ENCODE measurements around the gene ALG12. TPM values are rescaled to one million over a fixed set of nuclear protein-coding genes. Genes with fewer than 3 reads are reported as not detected.

ALG12 gene
- total and polyA plus RNA-seq, 2 donors (not counting 1 experiment from before 2014, with no cell fraction given): 15.2 to 16.6 TPM

DNA sequence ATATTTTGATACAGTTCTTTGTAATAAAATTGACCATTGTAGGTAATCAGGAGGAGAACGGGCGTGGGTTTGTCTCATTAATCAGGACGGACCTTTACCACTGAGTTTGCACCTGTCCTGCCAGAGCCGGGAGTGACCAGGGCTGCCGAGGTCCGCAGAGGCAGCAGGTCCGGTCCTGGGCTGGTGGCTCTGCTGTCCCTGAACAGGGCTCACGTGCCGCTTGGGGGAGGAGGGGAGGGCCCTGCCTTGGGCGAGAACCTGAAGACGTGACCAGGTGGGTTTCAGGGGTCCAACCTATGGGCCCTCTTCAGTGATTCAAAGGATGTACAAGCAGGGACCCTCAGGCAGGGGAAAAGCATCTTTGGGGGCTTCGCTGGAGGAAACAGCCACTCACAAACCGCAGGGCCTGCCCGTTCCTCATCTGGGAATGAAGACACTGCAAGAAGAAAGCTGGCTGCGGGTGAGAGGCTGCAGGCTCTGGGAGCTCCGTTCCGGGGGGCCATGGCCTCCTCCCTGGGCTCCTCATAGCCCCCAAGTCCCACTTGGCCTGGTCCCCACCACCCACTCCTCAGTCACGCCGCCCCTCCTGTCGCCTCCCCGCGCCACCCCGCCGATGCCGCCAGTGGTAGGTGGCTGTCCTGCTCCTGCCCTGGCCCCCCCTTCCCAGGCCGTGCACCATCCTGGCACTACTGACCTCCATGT lies 9.4 kb upstream of the ALG12 start:
- 98% methylated on average over 24 of the region's 26 CpGs for WGBS (ENCODE audit: insufficient coverage)
- Histone ChIP-seq H2AFZ (ENCODE audit: insufficient read depth, low read depth, low read length, poor library complexity, severe bottlenecking) (no peak overlapping the region), H3K27ac (ENCODE audit: low read length in 2 of 2) (no peak overlapping the region), H4K20me1 (ENCODE audit: control insufficient read depth, insufficient read depth, low read length, poor library complexity, severe bottlenecking) (no peaks in the 10 kb centered on the region), H3K4me3 (ENCODE audit: control extremely low read depth in 1 of 5, extremely low read depth in 1 of 5, insufficient read depth in 1 of 5, low read depth in 2 of 5, low read length in 4 of 5) (no peak overlapping the region), H3K79me2 (ENCODE audit: control insufficient read depth, insufficient read depth, low read length) (no peaks in the 10 kb centered on the region), H3K4me1 (ENCODE audit: control insufficient read depth in 2 of 2, insufficient read depth in 2 of 2, low read length in 2 of 2) (peaks cover 65 to 77% of the 10 kb centered on the region in 2 donors), H3K9ac (ENCODE audit: low read length) (no peak overlapping the region), H3K9me3 (ENCODE audit: control extremely low read depth in 1 of 3, control insufficient read depth in 2 of 3, insufficient read depth in 1 of 3, low read length in 2 of 3) (peaks cover 0 to 17% (median 0%) of the 10 kb centered on the region in 3 donors), H3K27me3 (replicated peaks in 1 of 4; ENCODE audit: control extremely low read depth in 1 of 4, control insufficient read depth in 3 of 4, insufficient read depth in 4 of 4, low read length in 3 of 4) (no peaks in the 10 kb centered on the region), H3K4me2 (replicated peaks; ENCODE audit: low read depth, low read length, poor library complexity, severe bottlenecking) (no peak overlapping the region), H3K36me3 (replicated peaks in 1 of 2; ENCODE audit: control extremely low read depth in 1 of 2, control insufficient read depth in 1 of 2, extremely low read depth in 1 of 2, insufficient read depth in 2 of 2, low read length in 1 of 2) (peaks cover 0 to 3% of the 10 kb centered on the region in 2 experiments)
- DNase-seq (peak; percentile 31), ATAC-seq (ENCODE audit: low read depth) (no peak)
- CTCF ChIA-PET: interaction anchor here (0.7 to 2.9 kb wide), 3 partner anchors 65 to 160 kb away, joined by 3 to 31 read pairs (median 3); no protein-coding TSS in a partner anchor
- Mint-ChIP-seq H3K9me3 (ENCODE audit: insufficient read depth) (no peaks in the 10 kb centered on the region), H3K4me3 (peak overlapping the region; percentile 61), H3K4me1 (peaks cover 63% of the 10 kb centered on the region), H3K27me3 (no peaks in the 10 kb centered on the region), H3K27ac (peak overlapping the region; percentile 81)
- intact Hi-C loops (cut with micrococcal nuclease): loop anchor here (5.0 kb wide), 2 partner anchors 100 to 280 kb away; partner anchors contain the start of gene BRD1
- POLR2A ChIA-PET: interaction anchor here (0.7 kb wide), 1 partner anchor 35 kb away, joined by 3 read pairs; no protein-coding TSS in a partner anchor
- TF ChIP-seq EZH2 (IDR thresholded peaks at IDR 0.05; ENCODE audit: borderline replicate concordance, insufficient read depth, low read depth, low read length, poor library complexity, severe bottlenecking): no peak
- TF ChIP-seq, protein P1, sequence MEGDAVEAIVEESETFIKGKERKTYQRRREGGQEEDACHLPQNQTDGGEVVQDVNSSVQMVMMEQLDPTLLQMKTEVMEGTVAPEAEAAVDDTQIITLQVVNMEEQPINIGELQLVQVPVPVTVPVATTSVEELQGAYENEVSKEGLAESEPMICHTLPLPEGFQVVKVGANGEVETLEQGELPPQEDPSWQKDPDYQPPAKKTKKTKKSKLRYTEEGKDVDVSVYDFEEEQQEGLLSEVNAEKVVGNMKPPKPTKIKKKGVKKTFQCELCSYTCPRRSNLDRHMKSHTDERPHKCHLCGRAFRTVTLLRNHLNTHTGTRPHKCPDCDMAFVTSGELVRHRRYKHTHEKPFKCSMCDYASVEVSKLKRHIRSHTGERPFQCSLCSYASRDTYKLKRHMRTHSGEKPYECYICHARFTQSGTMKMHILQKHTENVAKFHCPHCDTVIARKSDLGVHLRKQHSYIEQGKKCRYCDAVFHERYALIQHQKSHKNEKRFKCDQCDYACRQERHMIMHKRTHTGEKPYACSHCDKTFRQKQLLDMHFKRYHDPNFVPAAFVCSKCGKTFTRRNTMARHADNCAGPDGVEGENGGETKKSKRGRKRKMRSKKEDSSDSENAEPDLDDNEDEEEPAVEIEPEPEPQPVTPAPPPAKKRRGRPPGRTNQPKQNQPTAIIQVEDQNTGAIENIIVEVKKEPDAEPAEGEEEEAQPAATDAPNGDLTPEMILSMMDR (IDR thresholded peaks at IDR 0.05): no peak

DNA sequence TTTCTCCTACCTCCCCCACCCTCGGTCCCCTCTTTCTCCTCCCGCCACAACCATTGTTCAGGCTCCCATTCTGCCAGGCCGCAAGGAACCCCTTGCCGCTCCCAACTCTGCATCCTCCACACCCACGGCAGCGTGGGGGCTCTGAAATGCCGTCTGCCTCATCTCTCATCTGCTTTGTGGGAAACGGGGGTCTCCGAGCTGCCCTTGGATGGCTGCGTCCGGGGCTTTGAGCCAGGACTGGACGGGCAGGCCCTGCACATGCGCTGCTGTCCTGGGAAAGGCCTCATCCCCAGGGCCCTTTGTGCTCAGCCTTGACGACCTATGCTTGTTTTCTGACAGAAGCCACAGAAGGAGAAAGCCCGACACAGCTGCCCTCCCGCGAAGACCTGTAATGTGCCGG lies 8.7 kb upstream of the ALG12 start:
- peaks cover 60 to 69% of the 10 kb centered on the region in 2 donors for H3K4me1 ChIP-seq (ENCODE audit: control insufficient read depth in 2 of 2, insufficient read depth in 2 of 2, low read length in 2 of 2)
- ChIA-PET CTCF (interaction anchor here (0.7 to 2.9 kb wide), 3 partner anchors 66 to 159 kb away, joined by 3 to 31 read pairs (median 3); no protein-coding TSS in a partner anchor), POLR2A (interaction anchor here (2.4 kb wide), 1 partner anchor 9 kb away, joined by 28 read pairs; no protein-coding TSS in a partner anchor)
- no peaks in the 10 kb centered on the region for H3K79me2 ChIP-seq (ENCODE audit: control insufficient read depth, insufficient read depth, low read length)
- H3K36me3 ChIP-seq (replicated peaks in 1 of 2; ENCODE audit: control extremely low read depth in 1 of 2, control insufficient read depth in 1 of 2, extremely low read depth in 1 of 2, insufficient read depth in 2 of 2, low read length in 1 of 2): peaks cover 0 to 3% of the 10 kb centered on the region in 2 experiments
- peaks cover 66% of the 10 kb centered on the region for H3K4me1 Mint-ChIP-seq
- no peaks in the 10 kb centered on the region for H3K9me3 Mint-ChIP-seq (ENCODE audit: insufficient read depth)
- no peaks in the 10 kb centered on the region for H3K27me3 Mint-ChIP-seq
- H3K9me3 ChIP-seq (ENCODE audit: control extremely low read depth in 1 of 3, control insufficient read depth in 2 of 3, insufficient read depth in 1 of 3, low read length in 2 of 3): peaks cover 0 to 17% (median 0%) of the 10 kb centered on the region in 3 donors
- H3K4me3 ChIP-seq (ENCODE audit: control extremely low read depth in 1 of 5, extremely low read depth in 1 of 5, insufficient read depth in 1 of 5, low read depth in 2 of 5, low read length in 4 of 5): no peak overlapping the region
- no peak overlapping the region for H3K27ac ChIP-seq (ENCODE audit: low read length in 2 of 2)
- H2AFZ ChIP-seq (ENCODE audit: insufficient read depth, low read depth, low read length, poor library complexity, severe bottlenecking): no peak overlapping the region
- ATAC-seq (ENCODE audit: low read depth) (no peak), DNase-seq (peak; percentile 32)
- H3K4me2 ChIP-seq (replicated peaks; ENCODE audit: low read depth, low read length, poor library complexity, severe bottlenecking): no peak overlapping the region
- TF ChIP-seq, protein P1 (IDR thresholded peaks at IDR 0.05): no peak
- no peak for TF ChIP-seq EZH2 (IDR thresholded peaks at IDR 0.05; ENCODE audit: borderline replicate concordance, insufficient read depth, low read depth, low read length, poor library complexity, severe bottlenecking)
- no peak overlapping the region for H3K9ac ChIP-seq (ENCODE audit: low read length)
- H3K27ac Mint-ChIP-seq: peak overlapping the region; percentile 81
- H4K20me1 ChIP-seq (ENCODE audit: control insufficient read depth, insufficient read depth, low read length, poor library complexity, severe bottlenecking): no peaks in the 10 kb centered on the region
- WGBS (ENCODE audit: insufficient coverage): 91% methylated on average over 18 of the region's 18 CpGs
- intact Hi-C loops (cut with micrococcal nuclease): loop anchor here (5.0 kb wide), 2 partner anchors 100 to 280 kb away; partner anchors contain the start of gene BRD1
- H3K4me3 Mint-ChIP-seq: peak overlapping the region; percentile 61
- H3K27me3 ChIP-seq (replicated peaks in 1 of 4; ENCODE audit: control extremely low read depth in 1 of 4, control insufficient read depth in 3 of 4, insufficient read depth in 4 of 4, low read length in 3 of 4): no peaks in the 10 kb centered on the region

Data from B cell (primary cell).